NCI-H2196 treated with DMSO at 0.1 percent for 48 hours (cell line): Measurements from ENCODE around the gene CCSER1.
"Not testable (repeated sequence)": the region's sequence is repeated elsewhere in the genome, so short reads cannot be mapped to it uniquely, and the experiment has no call there.

Experiments
- DNase-seq: peaks from one replicate; lab custom pipeline; 2025; ENCODE audit not compliant: unreplicated experiment; lab: John Stamatoyannopoulos, UW

CCSER1 gene

DNA sequence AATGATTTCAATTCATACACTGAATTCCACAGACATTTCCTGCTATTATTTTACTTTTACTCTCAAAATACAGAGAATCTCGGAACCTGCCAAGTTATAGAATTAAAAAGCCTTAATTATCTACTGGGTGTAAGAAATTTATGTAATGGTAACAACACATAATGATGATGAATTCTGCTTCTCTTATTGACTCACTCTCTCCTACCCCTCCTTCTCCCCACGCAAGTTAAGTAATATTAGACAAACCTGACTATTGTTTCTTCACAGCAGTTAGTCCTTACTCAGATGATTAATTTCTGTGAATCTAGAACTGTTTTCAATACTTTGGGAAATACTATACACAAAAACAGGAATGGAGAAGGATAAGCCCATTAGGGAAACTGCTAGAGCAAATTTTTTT, 762.0 kb downstream of the CCSER1 start:
- no peak for DNase-seq

GRCh38 chr4:90903413-90903812, 776.2 kb downstream of the CCSER1 start:
- DNase-seq = not testable (repeated sequence)

GRCh38 chr4:90904021-90904420, 776.8 kb downstream of the CCSER1 start:
- DNase-seq = no peak

DNA sequence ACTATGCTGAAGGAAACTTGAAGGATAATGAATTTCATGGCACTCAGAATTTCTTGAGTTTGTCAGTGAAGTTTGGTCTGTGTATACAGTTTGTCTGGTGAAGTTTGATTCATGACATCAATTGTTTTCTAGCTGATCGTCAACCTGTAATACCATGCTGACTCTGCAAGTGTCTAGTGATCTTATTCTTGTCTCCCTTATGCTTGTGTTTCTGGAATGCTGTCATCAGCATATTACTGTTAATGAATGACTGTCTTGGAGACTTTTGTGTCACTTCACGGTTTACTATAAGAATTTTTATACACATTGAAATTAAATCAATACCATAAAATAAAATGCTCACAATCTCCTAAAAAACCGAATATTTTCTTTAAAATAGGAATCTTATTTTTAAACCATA, 779.0 kb downstream of the CCSER1 start:
- no peak for DNase-seq

GRCh38 chr4:90911724-90912434, 784.7 kb downstream of the CCSER1 start:
- not testable (repeated sequence) for DNase-seq

DNA sequence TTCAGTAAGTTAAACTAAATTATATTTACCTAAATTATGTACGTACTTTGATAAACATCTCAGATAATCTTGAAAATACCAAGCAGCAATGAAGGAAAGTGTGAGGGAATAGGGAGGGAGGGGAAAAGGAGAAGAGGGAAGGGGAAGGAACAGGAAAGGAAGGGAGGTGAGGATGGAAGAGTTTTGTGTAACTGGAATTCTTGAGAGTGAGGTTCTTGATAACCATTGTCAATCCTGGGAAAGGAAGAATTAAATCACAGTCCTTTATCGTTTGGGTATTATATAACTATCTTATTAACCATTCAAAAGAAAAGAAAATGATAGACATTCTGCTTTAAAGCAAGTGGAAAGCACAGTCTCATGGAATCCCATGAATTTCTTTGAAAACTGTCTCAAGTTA, 795.0 kb downstream of the CCSER1 start:
- no peak for DNase-seq

DNA sequence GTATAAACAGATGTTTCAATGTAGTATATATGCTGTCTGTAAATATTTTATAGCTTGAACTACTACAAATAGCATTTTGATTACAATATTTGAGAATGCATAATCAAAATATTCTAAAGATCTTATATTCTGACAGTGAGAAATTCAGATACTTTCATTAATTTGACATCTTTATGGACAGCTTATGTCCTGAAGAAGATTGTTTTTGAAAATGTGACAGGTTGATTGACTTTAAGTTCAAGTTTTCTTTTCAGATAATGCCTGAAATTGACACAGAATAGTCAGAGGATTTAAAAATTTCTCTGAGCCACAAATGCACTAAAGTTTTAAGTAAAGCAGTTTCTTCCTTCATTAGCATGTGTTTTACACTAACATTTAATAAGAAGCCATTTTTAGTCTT, 799.8 kb downstream of the CCSER1 start:
- DNase-seq = no peak

- no peak for DNase-seq
Observed at GRCh38 chr4:90943311-90943710, 816.1 kb downstream of the CCSER1 start.

DNA sequence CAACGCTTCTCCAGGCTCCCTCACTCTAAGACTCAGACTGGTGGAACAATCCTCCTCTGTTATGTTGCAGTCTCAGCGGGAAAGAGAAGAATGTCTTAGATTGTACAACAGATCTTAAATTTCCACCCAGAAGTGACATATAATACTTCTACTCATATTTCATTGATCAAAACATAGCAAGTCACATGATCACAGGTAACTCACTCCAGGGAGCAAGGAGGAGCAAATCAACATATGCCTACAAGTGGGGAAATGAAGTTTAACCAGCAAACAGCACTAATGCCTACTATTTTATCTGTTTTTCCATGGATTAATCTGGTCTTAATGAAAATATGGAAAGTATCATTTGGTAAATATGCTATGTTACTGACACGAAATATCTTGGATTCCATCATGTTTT, 819.8 kb downstream of the CCSER1 start:
- no peak for DNase-seq

GRCh38 chr4:90950385-90950841, 823.2 kb downstream of the CCSER1 start:
- DNase-seq = no peak

DNA sequence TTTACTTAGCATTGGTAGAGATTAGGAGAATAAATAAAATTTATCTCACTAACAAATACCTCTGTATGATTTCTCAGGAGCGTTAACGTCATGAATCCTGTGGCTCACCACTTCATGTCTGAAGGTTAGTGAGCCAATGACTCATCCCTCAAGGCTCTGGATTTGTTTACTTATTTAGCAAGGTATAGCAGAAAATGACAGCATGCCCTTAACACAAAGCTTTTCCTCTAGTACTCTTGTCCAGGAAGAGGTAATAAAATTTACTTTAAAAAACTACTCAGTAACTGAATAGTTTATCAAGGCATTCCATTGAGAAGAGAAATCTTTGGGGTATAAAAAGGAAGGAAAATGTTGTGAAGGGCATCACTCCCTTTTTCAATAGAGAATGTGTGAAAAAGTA, 823.8 kb downstream of the CCSER1 start:
- no peak for DNase-seq

- no peak for DNase-seq
Observed at GRCh38 chr4:90958256-90958895, 831.2 kb downstream of the CCSER1 start.

GRCh38 chr4:90960433-90960832, 833.2 kb downstream of the CCSER1 start:
- no peak for DNase-seq

- DNase-seq = no peak
Observed at GRCh38 chr4:90960840-90961239, 833.6 kb downstream of the CCSER1 start.

DNA sequence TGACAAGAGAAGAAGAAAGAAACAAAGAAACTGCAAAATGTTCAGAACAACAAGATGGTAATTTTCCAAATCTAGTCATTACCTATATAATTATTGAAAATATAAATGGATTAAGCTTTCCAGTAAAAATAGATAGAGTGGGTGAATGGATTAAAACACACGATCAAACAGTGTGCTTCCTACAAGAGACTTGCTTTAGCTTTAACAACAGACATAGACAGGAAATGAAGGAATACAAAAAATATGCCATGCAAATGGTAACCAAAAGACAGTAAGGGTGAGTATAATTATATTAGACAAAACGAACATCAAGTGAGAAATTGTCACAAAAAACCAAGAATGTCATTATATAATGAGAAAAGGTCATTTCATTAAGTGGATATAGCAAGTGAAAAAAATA, 842.8 kb downstream of the CCSER1 start:
- no peak for DNase-seq

DNA sequence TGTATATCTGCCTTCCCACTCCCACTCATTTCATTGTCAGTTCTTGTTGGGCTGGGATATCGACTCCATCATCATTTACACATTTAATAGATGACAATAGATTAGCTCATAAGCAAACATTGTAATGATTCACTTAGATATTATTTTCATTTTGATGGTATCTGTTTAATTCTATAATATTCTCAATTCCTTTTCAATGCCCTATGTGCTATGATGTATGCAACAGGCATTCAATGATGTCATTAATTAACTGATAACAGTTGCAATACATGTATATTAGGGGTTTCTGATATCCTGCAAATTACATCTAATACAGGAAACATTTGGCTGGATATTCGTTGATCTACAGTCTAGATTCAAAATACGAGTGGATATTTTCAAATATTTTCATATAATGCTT, 850.5 kb downstream of the CCSER1 start:
- no peak for DNase-seq

DNA sequence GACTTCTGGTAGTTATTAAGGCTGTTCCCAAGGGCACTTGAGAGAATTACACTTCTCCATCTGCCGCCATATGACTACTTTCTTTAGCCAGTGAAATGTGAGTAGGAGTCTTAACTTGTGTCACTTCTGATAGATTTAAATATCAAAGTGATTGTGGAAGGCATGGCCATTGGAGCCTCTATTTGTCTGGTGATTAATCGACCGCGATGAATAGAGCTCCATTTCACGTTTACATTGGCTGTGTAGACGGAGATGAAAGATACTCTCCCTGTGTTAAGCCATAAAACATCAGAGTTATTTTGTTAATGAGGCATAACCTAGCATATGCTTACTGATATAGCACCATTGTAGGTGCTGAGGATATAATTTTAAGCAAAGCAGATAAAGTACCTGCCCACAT, 852.4 kb downstream of the CCSER1 start:
- no peak for DNase-seq

DNA sequence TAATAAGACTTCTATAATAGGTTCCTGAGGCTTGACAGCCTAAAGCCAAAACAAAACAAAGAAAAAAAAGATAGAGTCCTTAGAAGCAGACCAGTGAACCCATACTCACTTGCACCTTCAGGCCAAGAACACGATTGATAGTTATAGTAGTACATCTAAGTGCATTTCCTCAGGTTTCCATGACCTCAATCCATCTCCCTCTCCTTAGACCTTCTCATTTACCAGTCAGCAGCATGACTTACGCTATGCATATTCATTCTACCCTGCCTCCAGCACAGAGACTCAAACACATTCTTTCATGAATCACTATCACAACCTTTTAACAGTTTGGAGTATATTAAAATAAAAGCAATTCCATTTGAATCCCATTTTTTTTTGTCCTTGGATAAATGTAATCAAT, 855.6 kb downstream of the CCSER1 start:
- no peak for DNase-seq

DNA sequence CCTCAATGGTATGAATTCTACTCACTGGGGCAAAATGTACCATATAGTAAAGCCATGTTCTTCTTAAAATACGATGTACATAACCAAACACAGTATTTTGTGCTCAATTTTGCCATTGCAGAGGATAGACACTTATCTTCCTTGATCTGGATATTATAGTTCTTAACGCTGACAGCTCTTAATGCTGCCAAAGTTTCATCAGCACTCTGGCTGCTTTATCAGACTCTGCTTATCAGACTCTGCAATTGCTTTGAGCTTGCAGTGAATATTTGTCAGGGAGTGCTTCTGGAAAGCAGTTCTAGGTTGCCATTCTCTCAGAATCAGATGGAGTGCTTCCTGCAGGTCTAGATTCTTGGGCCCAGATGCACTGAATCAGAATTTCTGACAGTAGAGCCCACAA, 863.1 kb downstream of the CCSER1 start:
- no peak for DNase-seq

GRCh38 chr4:90992213-90992612, 865.0 kb downstream of the CCSER1 start:
- no peak for DNase-seq

- DNase-seq = no peak
Observed at GRCh38 chr4:90994851-90995574, 867.8 kb downstream of the CCSER1 start.

- DNase-seq = no peak
Observed at GRCh38 chr4:90995996-90996395, 868.8 kb downstream of the CCSER1 start.
